Calu3 (cell line): ENCODE measurements around the gene UXS1. TPM values are rescaled to one million over a fixed set of nuclear protein-coding genes. Genes with fewer than 3 reads are reported as not detected.

Experiments used
- BruUV-seq: library from RNA; stranded (reverse); fragments of 400-500 nt; replicated peaks from 2 replicates; lab custom pipeline; 2021; lab: Mats Ljungman, UMichigan
- CTCF ChIA-PET: fragments of 300-600 bp; sonication (Branson Sonifier 250); formaldehyde crosslinking; loops from one replicate; lab custom pipeline; 2022; ENCODE audit warnings: antibody characterized with exemption; lab: Charles Lee
- DNase-seq: peaks from one replicate; pipeline ENCODE4 v3.0.0; 2022
- H3K27ac Mint-ChIP-seq: one replicate; pipeline ENCODE4 v1.8.0; 2022; ENCODE audit warnings: mixed read lengths; ENCODE audit not compliant: unreplicated experiment
- H3K27me3 Mint-ChIP-seq: one replicate; pipeline ENCODE4 v1.8.0; 2022; ENCODE audit warnings: mixed read lengths; ENCODE audit not compliant: unreplicated experiment
- H3K36me3 Mint-ChIP-seq: one replicate; pipeline ENCODE4 v1.8.0; 2022; ENCODE audit warnings: mild to moderate bottlenecking, moderate library complexity, mixed read lengths; ENCODE audit not compliant: insufficient read depth, unreplicated experiment
- H3K4me1 Mint-ChIP-seq: one replicate; pipeline ENCODE4 v1.8.0; 2022; ENCODE audit warnings: mild to moderate bottlenecking, low read depth, mixed read lengths; ENCODE audit not compliant: unreplicated experiment
- H3K4me3 Mint-ChIP-seq: one replicate; pipeline ENCODE4 v1.8.0; 2022; ENCODE audit warnings: mild to moderate bottlenecking, low read depth, moderate library complexity, mixed read lengths; ENCODE audit not compliant: unreplicated experiment
- H3K9me3 Mint-ChIP-seq: one replicate; pipeline ENCODE4 v1.8.0; 2022; ENCODE audit warnings: low read depth, mixed read lengths; ENCODE audit not compliant: unreplicated experiment
- CTCF ChIP-seq: fragments of 200-600 bp; IDR thresholded peaks from one replicate; pipeline ENCODE4 v1.8.0; 2022; ENCODE audit warnings: antibody characterized with exemption; ENCODE audit not compliant: unreplicated experiment
- intact Hi-C: fragments of 100-400 bp; cut with micrococcal nuclease; formaldehyde crosslinking; loops from one replicate; pipeline ENCODE4 v1.10.0; 2022; ENCODE audit not compliant: unreplicated experiment
- total RNA-seq: library from RNA; stranded (reverse); gene quantifications from 2 replicates; pipeline ENCODE4 v1.2.3, GENCODE V29; 2022

The UXS1 gene
- total RNA-seq, 1 experiment from 2014 or later, result 87.7 TPM

- CTCF ChIA-PET, result no interaction called here
- intact Hi-C loops, result no loop called here
- Mint-ChIP-seq H3K4me1 (peaks cover 30% of the 10 kb centered on the region), H3K27me3 (no peaks in the 10 kb centered on the region), H3K4me3 (no peak overlapping the region), H3K36me3 (peaks cover 4% of the 10 kb centered on the region), H3K9me3 (no peaks in the 10 kb centered on the region), H3K27ac (no peak overlapping the region)
- DNase-seq, result no peak
- TF ChIP-seq CTCF, result no peak
- BruUV-seq, result no TSS peak
Measured at GRCh38 chr2:106187273-106187891, 6.7 kb downstream of the UXS1 start.

GRCh38 chr2:106185475-106186184 is 8.5 kb downstream of the UXS1 start:
- Mint-ChIP-seq H3K27me3 (no peaks in the 10 kb centered on the region), H3K4me1 (peaks cover 16% of the 10 kb centered on the region), H3K36me3 (no peaks in the 10 kb centered on the region), H3K9me3 (no peaks in the 10 kb centered on the region), H3K27ac (no peak overlapping the region), H3K4me3 (no peak overlapping the region)
- DNase-seq, result no peak
- BruUV-seq, result no TSS peak
- CTCF ChIA-PET, result no interaction called here
- no peak for TF ChIP-seq CTCF
- intact Hi-C loops, result no loop called here

- no peak for DNase-seq
- intact Hi-C loops, result no loop called here
- no TSS peak for BruUV-seq
- no peak overlapping the region for H3K4me3 Mint-ChIP-seq
- H3K4me1 Mint-ChIP-seq, result peaks cover 14% of the 10 kb centered on the region
- H3K36me3 Mint-ChIP-seq, result no peaks in the 10 kb centered on the region
- H3K27me3 Mint-ChIP-seq, result no peaks in the 10 kb centered on the region
- no peak overlapping the region for H3K27ac Mint-ChIP-seq
- no peak for TF ChIP-seq CTCF
- no peaks in the 10 kb centered on the region for H3K9me3 Mint-ChIP-seq
- CTCF ChIA-PET, result no interaction called here
Measured at GRCh38 chr2:106184857-106185256, 9.2 kb downstream of the UXS1 start.

- DNase-seq, result no peak
- CTCF ChIA-PET, result no interaction called here
- BruUV-seq, result no TSS peak
- TF ChIP-seq CTCF, result no peak
- no peaks in the 10 kb centered on the region for H3K36me3 Mint-ChIP-seq
- H3K9me3 Mint-ChIP-seq, result no peaks in the 10 kb centered on the region
- H3K4me3 Mint-ChIP-seq, result no peak overlapping the region
- H3K27me3 Mint-ChIP-seq, result no peaks in the 10 kb centered on the region
- no peak overlapping the region for H3K27ac Mint-ChIP-seq
- intact Hi-C loops, result no loop called here
- peaks cover 12% of the 10 kb centered on the region for H3K4me1 Mint-ChIP-seq
Measured at GRCh38 chr2:106184394-106184793, 9.7 kb downstream of the UXS1 start.
